Liver (tissue), 9 donors: ENCODE data around the gene SLC35F4. TPM values are rescaled to one million over a fixed set of nuclear protein-coding genes. Genes with fewer than 3 reads are reported as not detected.

Source experiments
- DNase-seq: peaks from one replicate; pipeline ENCODE4 v3.0.0-alpha.2; 2017; ENCODE audit warnings: low spot score
- H3K27ac ChIP-seq, 2 donors: one replicate each; pipeline ENCODE4 v1.7.0; 2013; ENCODE audit warnings: inconsistent platforms in 2 of 2, low read length in 2 of 2, control low read depth in 1 of 2, low read depth in 1 of 2, mild to moderate bottlenecking in 1 of 2
- H3K27me3 ChIP-seq, 4 donors: one replicate each; pipeline versions ENCODE4 v1.6.1 to v1.7.0; 2013; ENCODE audit warnings: low read length in 3 of 4, inconsistent platforms in 1 of 4, mild to moderate bottlenecking in 1 of 4, moderate library complexity in 1 of 4; ENCODE audit not compliant: control insufficient read depth in 4 of 4, insufficient read depth in 4 of 4
- H3K36me3 ChIP-seq, 4 donors: one replicate each; pipeline versions ENCODE4 v1.6.1 to v1.7.0; 2013; ENCODE audit warnings: low read length in 3 of 4, mild to moderate bottlenecking in 3 of 4, low read depth in 1 of 4, moderate library complexity in 1 of 4; ENCODE audit not compliant: control insufficient read depth in 4 of 4, insufficient read depth in 3 of 4
- H3K4me1 ChIP-seq, 4 donors: one replicate each; pipeline versions ENCODE4 v1.6.1 to v1.7.0; 2013; ENCODE audit warnings: low read length in 3 of 4, mild to moderate bottlenecking in 3 of 4, moderate library complexity in 1 of 4; ENCODE audit not compliant: control insufficient read depth in 4 of 4, insufficient read depth in 4 of 4
- H3K4me3 ChIP-seq, 3 donors: one replicate each; pipeline versions ENCODE4 v1.6.1 to v1.7.0; 2013; ENCODE audit warnings: low read length in 3 of 3, control low read depth in 1 of 3, low read depth in 1 of 3, mild to moderate bottlenecking in 1 of 3
- H3K9ac ChIP-seq, 2 donors: one replicate each; pipeline ENCODE4 v1.7.0; 2013; ENCODE audit warnings: low read length in 2 of 2, mild to moderate bottlenecking in 2 of 2, moderate library complexity in 2 of 2, control low read depth in 1 of 2, low read depth in 1 of 2
- H3K9me3 ChIP-seq, 4 donors: one replicate each; pipeline versions ENCODE4 v1.6.1 to v1.7.0; 2013; ENCODE audit warnings: low read length in 3 of 4; ENCODE audit not compliant: control insufficient read depth in 4 of 4
- ATF3 ChIP-seq: IDR thresholded peaks from 2 replicates; pipeline ENCODE4 v1.6.1; 2016; ENCODE audit warnings: antibody characterized with exemption
- CTCF ChIP-seq: fragments of 150-350 bp; IDR thresholded peaks from 2 replicates; pipeline ENCODE4 v1.5.1; 2017; ENCODE audit warnings: improper control_type of control experiment, low read depth, low read length; ENCODE audit not compliant: missing input control
- EGR1 ChIP-seq, 2 donors: IDR thresholded peaks; 2 replicates each; pipeline ENCODE4 v1.6.1; 2016 to 2018; ENCODE audit warnings: antibody characterized with exemption in 2 of 2, low read depth in 2 of 2
- FOXA1 ChIP-seq: IDR thresholded peaks from 2 replicates; pipeline ENCODE4 v1.6.1; 2016; ENCODE audit warnings: antibody characterized with exemption
- FOXA2 ChIP-seq: IDR thresholded peaks from 2 replicates; pipeline ENCODE4 v1.6.1; 2016; ENCODE audit warnings: antibody characterized with exemption
- GABPA ChIP-seq, 2 donors: IDR thresholded peaks in 1 of 2; conservative IDR thresholded peaks in 1 of 2; 2 replicates each; pipeline ENCODE4 v1.6.1; 2016; ENCODE audit warnings: antibody characterized with exemption in 2 of 2, mild to moderate bottlenecking in 1 of 2, moderate library complexity in 1 of 2
- HNF4A ChIP-seq, 2 donors: conservative IDR thresholded peaks; 2 replicates each; pipeline ENCODE4 v1.6.1; 2016; ENCODE audit warnings: antibody characterized with exemption in 2 of 2, mild to moderate bottlenecking in 2 of 2
- HNF4G ChIP-seq: IDR thresholded peaks from 2 replicates; pipeline ENCODE4 v1.6.1; 2016; ENCODE audit warnings: antibody characterized with exemption
- JUND ChIP-seq, 2 donors: IDR thresholded peaks; 2 replicates each; pipeline ENCODE4 v1.6.1; 2016; ENCODE audit warnings: antibody characterized with exemption in 2 of 2
- NR2F2 ChIP-seq: IDR thresholded peaks from 2 replicates; pipeline ENCODE4 v1.6.1; 2016; ENCODE audit warnings: antibody characterized with exemption
- REST ChIP-seq: IDR thresholded peaks from 2 replicates; pipeline ENCODE4 v1.6.1; 2016; ENCODE audit warnings: antibody characterized with exemption, mild to moderate bottlenecking
- RXRA ChIP-seq, 2 donors: IDR thresholded peaks; 2 replicates each; pipeline ENCODE4 v1.6.1; 2017 to 2018; ENCODE audit warnings: antibody characterized with exemption in 2 of 2, mild to moderate bottlenecking in 1 of 2
- SP1 ChIP-seq: IDR thresholded peaks from 2 replicates; pipeline ENCODE4 v1.6.1; 2018; ENCODE audit warnings: antibody characterized with exemption, mild to moderate bottlenecking
- YY1 ChIP-seq: IDR thresholded peaks from 2 replicates; pipeline ENCODE4 v1.6.1; 2016; ENCODE audit warnings: antibody characterized with exemption, mild to moderate bottlenecking
- ZBTB33 ChIP-seq: IDR thresholded peaks from 2 replicates; pipeline ENCODE4 v1.6.1; 2016; ENCODE audit warnings: antibody characterized with exemption
- WGBS: extraction: QIAGEN DNeasy Blood & Tissue Kit; methylation state at CpG from one replicate; pipeline ENCODE4 v1.1.7; 2013; 5-methylcytosine and 5-hydroxymethylcytosine counted together
- polyA plus RNA-seq, 2 donors: library from polyadenylated mRNA; stranded (reverse) in 1 of 2; unstranded in 1 of 2; fragments of 200-250 nt in 1 of 2; fragments of >200 nt in 1 of 2; fragmentation: Nextera tagmentation in 1 of 2; extraction: Ambion mirVana in 1 of 2; gene quantifications; one replicate each; pipeline versions ENCODE4 v1.2.1 to v1.2.3, GENCODE V29; 2013 to 2015
- total RNA-seq, 2 donors: library from RNA; depleted of rRNA; stranded (reverse); fragments of >200 nt; gene quantifications; one replicate each; pipeline ENCODE4 v1.2.3, GENCODE V29; 2014
- donor health status: healthy.
- donor health status: healthy.
- donor health status: healthy.
- donor health status: healthy.
- donor health status: healthy.

The SLC35F4 gene
- total and polyA plus RNA-seq, 4 donors, result not detected

DNA sequence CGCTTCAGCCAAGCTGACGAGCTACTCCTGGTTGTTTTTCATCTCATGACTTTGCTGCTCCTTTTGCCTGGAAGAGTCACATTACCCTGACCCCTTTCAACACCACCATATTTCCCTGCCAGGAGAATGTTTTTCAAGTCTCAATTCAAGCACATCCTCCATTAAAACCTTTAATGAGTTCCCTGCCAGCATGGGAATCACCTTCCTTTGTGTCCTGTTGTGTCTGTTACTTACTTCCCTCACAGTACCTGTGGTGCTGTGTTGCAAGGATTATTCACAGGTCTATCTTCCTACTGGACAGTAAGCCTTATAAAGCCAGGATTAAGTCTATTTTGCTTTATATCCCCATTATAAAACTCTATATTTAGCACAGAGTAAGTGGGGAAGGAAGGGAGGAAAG, 13.6 kb upstream of the SLC35F4 start (continued):
- TF ChIP-seq ZBTB33, result no peak
- TF ChIP-seq EGR1 (IDR thresholded peaks at IDR 0.05; ENCODE audit: low read depth in 2 of 2), result no peak
- TF ChIP-seq FOXA1, result no peak

GRCh38 chr14:57875985-57876384, 10.1 kb upstream of the SLC35F4 start:
- no peak overlapping the region for H3K27ac ChIP-seq
- DNase-seq, result no peak
- peaks cover 0 to 3% (median under 1%) of the 10 kb centered on the region in 4 donors for H3K9me3 ChIP-seq
- H3K4me1 ChIP-seq, result no peaks in the 10 kb centered on the region
- H3K36me3 ChIP-seq, result no peaks in the 10 kb centered on the region
- H3K27me3 ChIP-seq, result peaks cover 0 to 6% (median 0%) of the 10 kb centered on the region in 4 donors
- 72% methylated on average over 2 of the region's 2 CpGs for WGBS
- no peak overlapping the region for H3K4me3 ChIP-seq
- no peak for TF ChIP-seq YY1
- TF ChIP-seq GABPA (IDR thresholded peaks at IDR 0.05 in 1 of 2, conservative IDR thresholded peaks at IDR 0.05 in 1 of 2), result no peak
- no peak for TF ChIP-seq ATF3
- no peak for TF ChIP-seq SP1
- no peak for TF ChIP-seq REST
- no peak for TF ChIP-seq HNF4A (conservative IDR thresholded peaks at IDR 0.05)
- no peak for TF ChIP-seq CTCF
- TF ChIP-seq HNF4G, result no peak
- TF ChIP-seq JUND (IDR thresholded peaks at IDR 0.05), result no peak
- TF ChIP-seq FOXA2, result no peak
- no peak for TF ChIP-seq RXRA (IDR thresholded peaks at IDR 0.05)
- no peak for TF ChIP-seq ZBTB33
- TF ChIP-seq NR2F2, result no peak
- no peak for TF ChIP-seq FOXA1
- no peak overlapping the region for H3K9ac ChIP-seq
